Adrenal gland (tissue), 19 donors: ENCODE measurements around the gene SPDYE18. TPM values are rescaled to one million over a fixed set of nuclear protein-coding genes. Genes with fewer than 3 reads are reported as not detected.
"Not testable (repeated sequence)": the region's sequence is repeated elsewhere in the genome, so short reads cannot be mapped to it uniquely, and the experiment has no call there.

ENCODE experiments used
- DNase-seq, 7 donors: peaks; one replicate each; pipeline ENCODE4 v3.0.0-alpha.2; 2019 to 2020
- H3K27ac ChIP-seq, 5 donors: fragments of 200-600 bp; sonication (generic) in 4 of 5; 1 replicate in 3 of 5; 2 replicates in 2 of 5; pipeline versions ENCODE4 v1.5.1 to v1.8.0; 2016 to 2020; ENCODE audit warnings: mild to moderate bottlenecking in 1 of 5
- H3K27me3 ChIP-seq: fragments of 200-600 bp; 2 replicates; pipeline ENCODE4 v1.8.0; 2021
- H3K36me3 ChIP-seq, 2 donors: fragments of 200-600 bp; replicated peaks in 1 of 2; 1 replicate in 1 of 2; 2 replicates in 1 of 2; pipeline versions ENCODE4 v1.5.1 to v1.8.0; 2018 to 2022
- H3K4me1 ChIP-seq, 2 donors: fragments of 200-600 bp; replicated peaks in 1 of 2; 1 replicate in 1 of 2; 2 replicates in 1 of 2; pipeline versions ENCODE4 v1.5.1 to v1.8.0; 2018 to 2021
- H3K4me3 ChIP-seq, 4 donors: fragments of 200-600 bp; sonication (generic) in 3 of 4; one replicate each; pipeline ENCODE4 v1.5.1; 2016 to 2018
- H3K9me3 ChIP-seq, 3 donors: fragments of 200-600 bp; sonication (generic) in 1 of 3; replicated peaks in 1 of 3; 1 replicate in 2 of 3; 2 replicates in 1 of 3; pipeline versions ENCODE4 v1.5.1 to v1.8.0; 2016 to 2021
- WGBS, 4 donors: extraction: QIAGEN DNeasy Blood & Tissue Kit in 2 of 4; methylation state at CpG; one replicate each; pipeline versions ENCODE4 v1.1.5 to v1.1.7; 2013 to 2017; 5-methylcytosine and 5-hydroxymethylcytosine counted together
- intact Hi-C, 2 donors: fragments of 100-400 bp; cut with DNase I; formaldehyde crosslinking; loops; one replicate each; pipeline versions ENCODE4 v1.14.1 to v1.15.0; 2022 to 2023
- long read RNA-seq, 10 donors: library from polyadenylated mRNA in 3 of 10; unstranded in 2 of 10; stranded (forward) in 1 of 10; transcript quantifications; one replicate each; pipeline ENCODE4 v2.0.0 and lab custom pipeline, GENCODE V29; 2021 to 2026
- polyA plus RNA-seq, 3 donors: library from polyadenylated mRNA; stranded (reverse); fragments of 200-250 nt in 2 of 3; fragments of 350-450 nt in 1 of 3; fragmentation: Illumina TruSeq in 1 of 3; extraction: RNeasy Lipid Tissue Mini Kit (QIAGEN cat#74804) in 1 of 3; gene quantifications; one replicate each; pipeline ENCODE4 v1.2.3, GENCODE V29; 2013 to 2014
- total RNA-seq, 9 donors: library from RNA; depleted of rRNA in 4 of 9; stranded (reverse); fragments of >200 nt in 4 of 9; fragments of 120-200 nt in 1 of 9; fragmentation: NEBNext Ultra II Directional in 1 of 9; extraction: Animal tissue kit (Norgen Biotek cat#: 25700) in 1 of 9; gene quantifications; one replicate each; pipeline versions ENCODE4 v1.1.0 to v1.2.4, GENCODE V29; 2013 to 2023
- donor health status: healthy with polysubstance abuse.
- donor health status: Bipolar disorder and iron deficiency.
- donor health status: DM: yes; HTN: yes; CAD: no.
- donor health status: DM: no; HTN: no; CAD: no.
- donor health status: DM: no; HTN: no; CAD: no.
- donor health status: DM: yes; HTN: yes; CAD: no.

The SPDYE18 gene
- total RNA-seq (1 to 10 TPM in 3 of 9 donors, under 1 TPM in 3, not detected in 3; 0.47 to 1.4 (median 0.89) TPM), polyA plus RNA-seq (under 1 TPM; 0.49 to 0.88 (median 0.61) TPM)
- long read RNA-seq, donor 1: 0 reads
- long read RNA-seq, donor 2: 0 reads
- long read RNA-seq, donor 3: 0 reads
- long read RNA-seq, donor 4, partial matches to known transcripts: 0 of 2 reads
- long read RNA-seq, donor 4, other reads (novel, unspliced or antisense): 2 of 2 reads
- long read RNA-seq, donor 5: 0 reads
- long read RNA-seq, donor 6, partial matches to known transcripts: 0 of 3 reads
- long read RNA-seq, donor 6, other reads (novel, unspliced or antisense): 3 of 3 reads
- long read RNA-seq, donor 7: 0 reads
- long read RNA-seq, donor 8: 0 reads
- long read RNA-seq, donor 9: 0 reads
- long read RNA-seq, donor 10: 0 reads

GRCh38 chr7:77062557-77062956 lies at the start of gene SPDYE18:
Gene SPDYE18 (minus strand): TSS chr7:77062558. CDS start chr7:77060512, 2,046 bp downstream.
- H3K4me1 ChIP-seq, H3K27ac ChIP-seq, intact Hi-C loops, H3K9me3 ChIP-seq, H3K36me3 ChIP-seq, DNase-seq, H3K27me3 ChIP-seq, H3K4me3 ChIP-seq: not testable (repeated sequence)
- WGBS, 4 donors: 95 to 100% (median 98%) methylated on average over 2 to 4 of the region's 4 CpGs; no CpG with 5 or more reads in 1 of the 4 donors

GRCh38 chr7:77108362-77108761 lies 46.0 kb upstream of the SPDYE18 start:
- H3K4me3 ChIP-seq, H3K36me3 ChIP-seq, H3K4me1 ChIP-seq, DNase-seq, intact Hi-C loops, H3K27ac ChIP-seq, H3K9me3 ChIP-seq, H3K27me3 ChIP-seq: not testable (repeated sequence)
- WGBS, 4 donors: 91 to 100% (median 94%) methylated on average over 1 of the region's 1 CpG

GRCh38 chr7:77107659-77108058 lies 45.3 kb upstream of the SPDYE18 start:
- 54 to 88% (median 66%) methylated on average over 1 to 3 of the region's 3 CpGs for WGBS, 4 donors
- H3K36me3 ChIP-seq, H3K9me3 ChIP-seq, H3K27ac ChIP-seq, intact Hi-C loops, H3K4me1 ChIP-seq, DNase-seq, H3K4me3 ChIP-seq, H3K27me3 ChIP-seq: not testable (repeated sequence)

- H3K27me3 ChIP-seq, H3K36me3 ChIP-seq, H3K4me1 ChIP-seq, DNase-seq, H3K9me3 ChIP-seq, H3K27ac ChIP-seq, intact Hi-C loops, H3K4me3 ChIP-seq: not testable (repeated sequence)
- WGBS, 4 donors: 97 to 100% (median 98%) methylated on average over 3 of the region's 3 CpGs
Observed at GRCh38 chr7:77105904-77106303, 43.5 kb upstream of the SPDYE18 start.

DNA sequence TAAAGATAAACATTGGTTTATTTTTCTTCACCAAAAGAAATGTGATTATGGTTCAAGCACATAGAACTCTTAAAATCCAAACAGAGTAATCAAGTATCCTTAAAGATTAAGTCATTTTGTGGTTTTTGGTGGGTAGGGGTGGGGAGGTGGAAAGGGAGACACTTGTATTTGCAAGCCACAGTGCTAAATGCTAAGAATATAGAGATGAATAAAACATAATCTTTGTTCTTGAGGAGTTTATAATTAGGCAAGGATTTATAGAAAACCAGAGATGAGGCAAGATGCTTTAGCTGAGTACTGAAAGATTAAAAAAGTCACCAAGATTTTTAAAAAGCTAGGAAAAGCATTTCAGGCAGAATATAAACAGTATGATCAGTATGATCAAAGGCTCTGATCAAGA lies 40.3 kb upstream of the SPDYE18 start:
- H3K4me1 ChIP-seq, H3K36me3 ChIP-seq, DNase-seq, H3K27ac ChIP-seq, H3K4me3 ChIP-seq, H3K9me3 ChIP-seq, intact Hi-C loops, H3K27me3 ChIP-seq: not testable (repeated sequence)

DNA sequence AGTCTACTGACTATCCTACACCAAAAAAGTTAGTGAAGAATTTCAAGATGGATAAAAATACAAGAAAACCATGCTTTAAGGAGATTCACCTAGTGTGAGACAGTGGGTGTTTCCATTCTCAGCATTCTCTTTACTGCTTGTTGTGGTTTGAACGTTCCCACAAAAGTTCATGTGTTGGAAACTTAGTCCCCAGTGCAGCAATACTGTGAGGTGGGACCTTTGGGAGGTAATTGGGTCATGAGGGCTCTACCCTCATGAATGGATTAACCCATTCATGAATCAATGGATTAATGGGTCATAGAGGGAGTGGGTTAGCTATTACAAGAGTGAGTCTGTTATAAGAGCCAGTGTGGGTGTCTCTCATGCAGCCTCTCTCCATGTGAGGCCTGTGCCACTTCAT lies 38.8 kb upstream of the SPDYE18 start:
- H3K27ac ChIP-seq, H3K9me3 ChIP-seq, H3K4me3 ChIP-seq, DNase-seq, H3K4me1 ChIP-seq, H3K36me3 ChIP-seq, H3K27me3 ChIP-seq, intact Hi-C loops: not testable (repeated sequence)
- 76 to 93% (median 90%) methylated on average over 1 of the region's 1 CpG for WGBS, 4 donors

DNA sequence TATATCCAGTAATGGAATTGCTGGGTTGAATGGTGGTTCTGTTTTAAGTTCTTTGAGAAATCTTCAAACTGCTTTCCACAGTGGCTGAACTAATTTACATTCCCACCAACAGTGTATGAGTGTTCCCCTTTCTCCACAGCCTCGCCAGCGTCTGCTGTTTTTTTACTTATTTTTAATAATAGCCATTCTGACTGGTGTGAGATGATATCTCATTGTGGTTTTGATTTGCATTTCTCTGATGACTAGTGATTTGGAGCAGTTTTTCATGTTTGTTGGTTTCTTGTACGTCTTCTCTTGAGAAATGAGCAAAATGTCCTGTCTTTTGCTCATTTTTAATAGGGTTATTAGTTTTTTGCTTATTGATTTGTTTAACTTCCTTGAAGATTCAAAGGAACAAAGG lies 38.1 kb upstream of the SPDYE18 start:
- DNase-seq, H3K4me1 ChIP-seq, H3K27ac ChIP-seq, H3K9me3 ChIP-seq, intact Hi-C loops, H3K27me3 ChIP-seq, H3K36me3 ChIP-seq, H3K4me3 ChIP-seq: not testable (repeated sequence)
- 92 to 100% (median 96%) methylated on average over 2 to 3 of the region's 3 CpGs for WGBS, 4 donors

DNA sequence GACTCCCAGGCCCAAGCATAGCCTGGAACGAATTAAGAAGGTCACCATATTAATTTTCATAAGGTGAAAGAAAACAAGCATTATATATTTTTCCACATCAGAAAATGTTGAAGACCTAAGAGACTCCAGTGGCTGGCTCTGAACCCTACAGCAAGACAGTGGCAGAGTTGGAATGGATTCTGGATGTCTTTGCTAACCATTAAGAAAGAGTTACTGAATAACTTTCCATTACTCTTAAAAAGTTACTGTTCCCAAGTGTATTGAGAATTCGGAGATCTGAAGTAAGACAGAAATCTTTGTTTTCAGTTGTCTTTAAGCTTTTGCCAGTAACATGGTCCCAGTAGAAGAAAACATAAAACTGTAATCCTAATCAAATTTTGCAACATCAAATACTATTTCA lies 29.9 kb upstream of the SPDYE18 start:
- H3K4me1 ChIP-seq, intact Hi-C loops, H3K27ac ChIP-seq, H3K4me3 ChIP-seq, H3K36me3 ChIP-seq, H3K9me3 ChIP-seq, DNase-seq, H3K27me3 ChIP-seq: not testable (repeated sequence)
- 42 to 98% (median 73%) methylated on average over 2 of the region's 2 CpGs for WGBS, 4 donors

- intact Hi-C loops, H3K9me3 ChIP-seq, H3K4me1 ChIP-seq, H3K36me3 ChIP-seq, H3K27me3 ChIP-seq, DNase-seq, H3K4me3 ChIP-seq, H3K27ac ChIP-seq: not testable (repeated sequence)
- 86 to 100% (median 96%) methylated on average over 1 of the region's 1 CpG for WGBS, 4 donors
Observed at GRCh38 chr7:77082192-77082591, 19.8 kb upstream of the SPDYE18 start.

GRCh38 chr7:77080236-77080635 lies 17.9 kb upstream of the SPDYE18 start:
- intact Hi-C loops, H3K27me3 ChIP-seq, H3K36me3 ChIP-seq, H3K4me3 ChIP-seq, DNase-seq, H3K27ac ChIP-seq, H3K4me1 ChIP-seq, H3K9me3 ChIP-seq: not testable (repeated sequence)
- WGBS, 4 donors: 93 to 100% (median 99%) methylated on average over 1 to 2 of the region's 2 CpGs

GRCh38 chr7:77079624-77080023 lies 17.3 kb upstream of the SPDYE18 start:
- H3K27me3 ChIP-seq, H3K27ac ChIP-seq, H3K9me3 ChIP-seq, H3K36me3 ChIP-seq, intact Hi-C loops, DNase-seq, H3K4me1 ChIP-seq, H3K4me3 ChIP-seq: not testable (repeated sequence)
- 76 to 86% (median 81%) methylated on average over 3 to 5 of the region's 5 CpGs for WGBS, 4 donors
